OCI-LY3 (cell line): ENCODE results near the gene TSC22D1.

Source experiments
- EZH2phosphoT487 ChIP-seq: fragments of 200-600 bp; shearing (Covaris generic); IDR thresholded peaks from 2 replicates; pipeline ENCODE4 v1.6.1; 2018; ENCODE audit warnings: antibody characterized with exemption, mixed run types, low read depth
- TF ChIP-seq, protein P1 (sequence below): fragments of 200-600, 300-600 bp; sonication (generic); IDR thresholded peaks from 2 replicates; pipeline ENCODE4 v1.5.1; 2014; ENCODE audit warnings: antibody characterized with exemption, low read length, low read depth

DNA sequence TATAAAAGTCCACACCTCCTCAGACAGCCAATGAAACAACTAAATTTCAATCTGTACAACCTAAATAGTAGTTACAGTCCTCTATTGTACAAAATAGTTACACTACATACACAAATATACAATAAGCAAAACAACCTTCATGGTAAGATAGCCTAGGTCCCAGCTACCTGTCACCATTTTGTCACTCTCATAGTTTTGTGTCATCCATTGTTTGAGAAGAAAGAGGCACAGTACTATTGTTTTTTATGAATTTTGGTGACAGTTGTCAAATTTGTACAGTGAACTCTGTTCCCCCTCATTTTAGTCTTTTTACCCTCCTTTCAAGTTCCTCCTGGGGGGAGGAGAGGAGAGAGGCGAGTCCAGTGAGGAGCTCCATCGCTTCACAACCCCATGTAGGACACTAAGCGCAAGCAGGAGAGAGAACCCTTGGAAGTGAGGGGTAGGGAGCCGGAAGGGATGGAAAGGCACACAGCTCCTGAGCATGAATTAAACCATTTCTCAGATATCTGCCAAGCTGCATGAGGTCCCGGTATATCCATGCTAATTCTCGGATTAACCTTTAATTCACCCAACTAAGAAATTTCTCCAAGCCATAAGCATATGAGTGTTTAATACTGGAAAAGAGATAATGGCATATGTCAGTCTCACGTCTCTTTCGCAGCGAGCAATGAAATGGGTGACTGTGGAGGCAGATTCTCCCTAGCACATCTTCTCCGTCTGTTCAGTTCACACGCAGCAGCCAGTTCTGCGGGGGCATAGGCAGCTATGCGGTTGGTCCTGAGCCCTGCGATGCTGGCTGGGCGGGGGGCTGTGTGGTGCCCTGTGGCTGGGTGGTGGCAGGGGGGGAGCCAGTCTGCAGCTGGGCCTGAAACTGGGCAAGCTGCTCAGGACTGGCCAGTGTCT is 142.0 kb downstream of the TSC22D1 start:
- TF ChIP-seq, protein P1, sequence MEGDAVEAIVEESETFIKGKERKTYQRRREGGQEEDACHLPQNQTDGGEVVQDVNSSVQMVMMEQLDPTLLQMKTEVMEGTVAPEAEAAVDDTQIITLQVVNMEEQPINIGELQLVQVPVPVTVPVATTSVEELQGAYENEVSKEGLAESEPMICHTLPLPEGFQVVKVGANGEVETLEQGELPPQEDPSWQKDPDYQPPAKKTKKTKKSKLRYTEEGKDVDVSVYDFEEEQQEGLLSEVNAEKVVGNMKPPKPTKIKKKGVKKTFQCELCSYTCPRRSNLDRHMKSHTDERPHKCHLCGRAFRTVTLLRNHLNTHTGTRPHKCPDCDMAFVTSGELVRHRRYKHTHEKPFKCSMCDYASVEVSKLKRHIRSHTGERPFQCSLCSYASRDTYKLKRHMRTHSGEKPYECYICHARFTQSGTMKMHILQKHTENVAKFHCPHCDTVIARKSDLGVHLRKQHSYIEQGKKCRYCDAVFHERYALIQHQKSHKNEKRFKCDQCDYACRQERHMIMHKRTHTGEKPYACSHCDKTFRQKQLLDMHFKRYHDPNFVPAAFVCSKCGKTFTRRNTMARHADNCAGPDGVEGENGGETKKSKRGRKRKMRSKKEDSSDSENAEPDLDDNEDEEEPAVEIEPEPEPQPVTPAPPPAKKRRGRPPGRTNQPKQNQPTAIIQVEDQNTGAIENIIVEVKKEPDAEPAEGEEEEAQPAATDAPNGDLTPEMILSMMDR = no peak
- no peak for TF ChIP-seq EZH2phosphoT487
